NCI-H2227 treated with DMSO at 0.1 percent for 48 hours (cell line): ENCODE measurements around the gene TUSC7.

ENCODE experiments used
- DNase-seq: peaks from one replicate; lab custom pipeline; 2025; lab: John Stamatoyannopoulos, UW

Gene TUSC7

DNA sequence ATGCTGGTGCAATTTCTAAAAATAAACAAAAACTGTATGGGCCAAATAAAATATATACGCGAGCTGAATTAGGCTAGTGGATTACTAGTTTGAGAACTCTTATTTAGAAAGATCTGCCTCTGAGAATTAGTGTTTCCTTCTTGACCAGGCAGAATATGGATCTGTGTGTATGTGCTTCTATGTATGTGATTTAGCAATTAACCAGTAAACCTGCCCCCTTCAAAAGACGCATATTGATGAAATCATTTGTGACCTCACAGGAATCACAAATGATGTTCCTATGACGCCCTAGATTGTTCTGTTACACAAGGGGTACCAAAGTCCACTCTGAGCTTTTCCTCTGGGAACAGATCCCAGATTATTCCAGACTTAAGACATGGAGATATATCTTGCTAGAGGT is at the start of gene TUSC7:
TUSC7 (plus strand) TSS at position 301 of the 400 bp plus-strand sequence.
- DNase-seq: no peak

- DNase-seq: no peak
Observed at GRCh38 chr3:116661196-116661595, 48.4 kb upstream of the TUSC7 start.

- no peak for DNase-seq
Observed at GRCh38 chr3:116663161-116664110, 46.1 kb upstream of the TUSC7 start.

- no peak for DNase-seq
Observed at GRCh38 chr3:116667324-116667723, 42.3 kb upstream of the TUSC7 start.

DNA sequence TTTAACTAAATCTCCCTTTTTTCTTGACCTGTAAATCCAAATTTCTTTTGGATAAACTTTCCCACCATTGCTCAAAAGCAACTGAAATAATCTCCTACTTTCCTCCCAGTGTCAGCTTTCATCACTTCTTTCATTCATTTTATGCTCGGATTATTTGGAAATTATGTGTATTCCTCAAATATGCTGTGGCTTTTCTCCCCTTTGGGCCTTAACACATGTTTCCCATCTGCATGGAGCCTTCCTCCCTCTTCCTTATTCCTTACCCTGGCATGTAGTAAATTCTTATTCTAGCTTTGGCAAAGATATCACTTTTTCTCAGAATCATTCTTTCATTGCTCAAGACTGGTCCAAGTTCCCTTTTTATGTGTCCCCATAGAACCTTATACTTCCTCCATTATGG is 41.8 kb upstream of the TUSC7 start:
- DNase-seq: no peak

- DNase-seq: no peak
Observed at GRCh38 chr3:116669576-116669975, 40.0 kb upstream of the TUSC7 start.

GRCh38 chr3:116671151-116671550 is 38.4 kb upstream of the TUSC7 start:
- DNase-seq: no peak

DNA sequence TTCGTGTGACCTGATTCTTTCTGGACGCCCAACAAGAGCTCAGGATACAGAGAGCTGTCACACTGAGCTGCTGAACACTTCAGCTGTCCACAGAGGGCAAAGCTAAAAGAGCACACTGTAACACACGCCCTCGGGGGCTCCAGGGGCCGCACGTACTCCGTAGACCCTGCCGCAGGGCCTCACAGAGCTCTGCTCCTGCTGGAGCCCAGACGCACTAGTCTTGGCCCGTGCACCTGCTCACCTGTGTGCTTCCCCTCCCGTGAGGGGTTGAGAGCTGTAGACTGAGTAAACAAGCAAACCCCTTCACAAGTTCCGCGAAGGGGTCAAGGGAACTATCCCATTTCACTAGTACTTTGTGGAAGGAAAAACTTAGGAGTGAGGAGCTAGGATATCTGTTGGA is 30.7 kb upstream of the TUSC7 start:
- DNase-seq: no peak

GRCh38 chr3:116691041-116691440 is 18.5 kb upstream of the TUSC7 start:
- DNase-seq: no peak

DNA sequence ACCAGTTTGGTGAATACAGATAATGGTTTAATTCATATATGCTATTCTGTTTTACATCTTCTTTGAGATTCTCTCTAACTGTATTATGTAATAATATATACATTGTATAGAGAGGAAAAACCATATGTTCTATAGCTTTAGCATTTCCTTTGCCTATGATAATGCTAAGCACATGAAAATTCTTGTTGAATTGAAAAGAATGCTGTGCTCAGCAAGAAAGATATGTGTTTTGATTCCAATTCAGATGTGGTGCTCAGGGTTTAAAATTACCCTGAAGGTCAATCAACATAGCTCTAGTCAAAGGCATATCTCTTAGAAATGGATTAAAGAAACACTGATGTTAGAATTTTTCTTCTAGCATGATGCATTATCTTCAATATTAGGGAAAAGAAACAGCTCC is 8.5 kb upstream of the TUSC7 start:
- no peak for DNase-seq

GRCh38 chr3:116702334-116702733 is 7.2 kb upstream of the TUSC7 start:
- DNase-seq: no peak

- DNase-seq: no peak
Observed at GRCh38 chr3:116707531-116707930, 2.0 kb upstream of the TUSC7 start.

GRCh38 chr3:116716490-116716889 is 6.9 kb downstream of the TUSC7 start:
- no peak for DNase-seq

DNA sequence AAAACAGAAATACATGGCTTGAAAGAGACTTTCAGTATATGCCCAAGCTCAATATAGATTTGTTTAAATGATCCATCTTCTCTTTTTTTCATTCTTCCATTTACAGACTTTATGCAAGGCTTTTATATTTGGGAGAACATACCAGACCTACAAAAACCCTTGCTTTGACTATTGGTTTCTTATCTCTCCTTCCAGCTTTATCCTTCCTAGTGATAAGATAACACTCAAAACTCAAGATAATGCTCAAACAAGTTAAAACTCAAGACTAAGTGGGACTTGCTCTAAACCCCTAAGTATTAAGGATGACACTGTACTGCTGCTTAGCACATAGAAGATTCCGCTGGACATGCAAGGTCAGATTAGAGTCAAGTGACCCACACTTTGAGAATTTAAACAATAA is 8.0 kb downstream of the TUSC7 start:
- no peak for DNase-seq

DNA sequence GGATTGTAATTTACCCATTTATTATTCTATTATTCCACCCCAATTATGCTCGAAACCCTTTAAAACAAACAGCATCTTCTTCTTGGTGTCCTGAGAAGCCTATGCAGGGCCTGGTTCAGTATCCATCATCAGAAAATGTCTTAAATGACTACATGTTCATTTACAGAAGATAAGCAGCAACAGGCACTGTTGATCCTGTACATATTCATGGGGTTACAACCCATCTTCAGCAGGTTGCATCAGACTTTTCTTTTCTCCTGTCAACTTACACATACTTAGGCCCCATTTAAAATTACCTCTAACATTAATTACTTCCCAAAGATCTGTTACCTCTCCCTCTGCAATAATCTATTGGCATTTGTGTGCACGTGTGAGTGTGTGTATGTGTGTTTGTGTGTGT is 18.9 kb downstream of the TUSC7 start:
- no peak for DNase-seq

DNA sequence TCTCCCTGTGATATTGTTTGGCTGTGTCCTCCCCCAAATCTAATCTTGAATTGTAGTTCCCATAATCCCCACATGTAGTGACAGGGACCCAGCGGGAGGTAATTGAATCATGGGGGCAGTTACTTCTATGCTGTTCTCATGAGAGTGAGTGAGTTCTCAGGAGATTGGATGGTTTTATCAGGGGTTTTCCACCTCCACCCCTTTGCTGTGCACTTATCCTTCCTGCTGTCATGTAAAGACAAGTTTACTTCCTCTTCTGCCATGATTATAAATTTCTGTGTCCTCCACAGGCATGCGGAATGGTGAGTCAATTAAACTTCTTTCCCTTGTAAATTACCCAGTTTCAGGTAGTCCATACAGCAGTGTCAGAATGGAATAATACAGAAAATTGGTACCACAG is 24.7 kb downstream of the TUSC7 start:
- no peak for DNase-seq

GRCh38 chr3:116739678-116740077 is 30.1 kb downstream of the TUSC7 start:
- DNase-seq: no peak

DNA sequence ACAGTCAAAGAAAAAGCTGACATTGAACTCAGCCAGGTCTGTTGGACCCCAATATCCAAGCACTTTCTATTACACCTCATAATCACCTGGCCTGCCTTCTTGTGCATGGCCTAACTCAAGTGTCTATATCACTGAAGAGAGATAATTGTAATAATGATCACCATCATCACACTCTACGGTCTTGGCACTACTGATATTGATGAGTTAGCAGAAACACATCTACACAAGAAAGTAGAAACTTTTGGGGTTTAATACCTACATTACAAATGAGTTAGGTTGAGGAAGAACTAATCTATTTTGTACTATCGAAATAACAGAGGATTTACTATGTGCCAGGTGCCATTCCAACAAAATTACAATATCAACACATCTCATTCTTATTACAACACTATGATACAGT is 30.7 kb downstream of the TUSC7 start:
- DNase-seq: no peak

DNA sequence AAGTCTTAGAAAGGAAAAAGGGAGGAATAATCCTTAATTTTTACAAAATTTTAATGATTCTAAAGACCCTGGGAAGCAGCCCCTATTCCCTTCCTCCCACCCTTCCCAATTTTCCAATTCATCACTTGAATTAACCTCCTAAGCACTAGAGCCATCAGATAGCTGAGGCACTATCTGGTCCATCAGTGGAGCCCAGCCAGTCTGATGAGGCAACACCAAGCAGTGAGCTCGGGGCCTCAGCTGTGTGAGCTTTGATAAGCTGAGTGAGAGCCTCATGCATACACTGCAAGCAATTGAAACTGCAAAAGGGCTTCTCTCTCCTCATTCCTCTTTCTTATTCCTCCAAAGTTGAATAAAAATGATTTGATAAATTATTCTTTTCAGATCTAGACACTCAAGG is 31.9 kb downstream of the TUSC7 start:
- DNase-seq: no peak

GRCh38 chr3:116743062-116743461 is 33.5 kb downstream of the TUSC7 start:
- DNase-seq: no peak

GRCh38 chr3:116749388-116749787 is 39.8 kb downstream of the TUSC7 start:
- DNase-seq: no peak

- DNase-seq: no peak
Observed at GRCh38 chr3:116757315-116757714, 47.7 kb downstream of the TUSC7 start.

DNA sequence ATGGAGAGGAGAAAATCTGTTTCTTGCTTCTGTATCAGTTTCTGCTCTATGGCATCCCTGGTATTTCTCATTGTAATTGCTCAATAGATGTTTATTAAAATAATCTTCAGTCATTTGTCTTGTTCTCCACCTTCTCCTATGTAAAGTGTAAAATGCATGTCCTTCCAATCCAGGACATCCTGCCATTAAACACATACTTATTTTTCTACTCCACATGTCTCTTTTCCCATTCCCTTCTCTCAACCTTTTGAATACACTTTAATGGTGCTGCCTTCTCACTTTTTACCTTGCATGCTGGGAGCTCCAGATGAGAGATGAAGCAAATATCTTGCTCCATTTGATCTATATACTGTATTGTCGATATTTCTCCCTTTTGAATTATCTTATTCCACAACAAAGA is 49.7 kb downstream of the TUSC7 start:
- DNase-seq: no peak
